Measurements from ENCODE around the gene CD48.

GRCh38 chr1:160716013-160716412 lies 4.4 kb upstream of the CD48 start:
- TF ChIP-seq, protein P1, sequence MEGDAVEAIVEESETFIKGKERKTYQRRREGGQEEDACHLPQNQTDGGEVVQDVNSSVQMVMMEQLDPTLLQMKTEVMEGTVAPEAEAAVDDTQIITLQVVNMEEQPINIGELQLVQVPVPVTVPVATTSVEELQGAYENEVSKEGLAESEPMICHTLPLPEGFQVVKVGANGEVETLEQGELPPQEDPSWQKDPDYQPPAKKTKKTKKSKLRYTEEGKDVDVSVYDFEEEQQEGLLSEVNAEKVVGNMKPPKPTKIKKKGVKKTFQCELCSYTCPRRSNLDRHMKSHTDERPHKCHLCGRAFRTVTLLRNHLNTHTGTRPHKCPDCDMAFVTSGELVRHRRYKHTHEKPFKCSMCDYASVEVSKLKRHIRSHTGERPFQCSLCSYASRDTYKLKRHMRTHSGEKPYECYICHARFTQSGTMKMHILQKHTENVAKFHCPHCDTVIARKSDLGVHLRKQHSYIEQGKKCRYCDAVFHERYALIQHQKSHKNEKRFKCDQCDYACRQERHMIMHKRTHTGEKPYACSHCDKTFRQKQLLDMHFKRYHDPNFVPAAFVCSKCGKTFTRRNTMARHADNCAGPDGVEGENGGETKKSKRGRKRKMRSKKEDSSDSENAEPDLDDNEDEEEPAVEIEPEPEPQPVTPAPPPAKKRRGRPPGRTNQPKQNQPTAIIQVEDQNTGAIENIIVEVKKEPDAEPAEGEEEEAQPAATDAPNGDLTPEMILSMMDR (optimal IDR thresholded peaks at IDR 0.05 in 1 of 3, IDR thresholded peaks at IDR 0.05 in 1 of 3, conservative IDR thresholded peaks at IDR 0.05 in 1 of 3; ENCODE audit: extremely low read depth in 1 of 3, insufficient read depth in 2 of 3, low read length in 3 of 3) = no peak
- TF ChIP-seq EZH2 (IDR thresholded peaks at IDR 0.05; ENCODE audit: low read length) = no peak

Data from keratinocyte (primary cell).